Esophagus muscularis mucosa (tissue), 4 donors: Measurements from ENCODE around the gene WWOX.

Experiments used
- EP300 ChIP-seq: sonication (generic); formaldehyde crosslinking; IDR thresholded peaks from one replicate; pipeline ENCODE4 v1.6.1; 2017; ENCODE audit warnings: antibody characterized with exemption
- POLR2A ChIP-seq: fragments of 450-650 bp; IDR thresholded peaks from one replicate; pipeline ENCODE4 v1.6.1; 2017; ENCODE audit warnings: antibody characterized with exemption, moderate library complexity, mild to moderate bottlenecking, low read depth
- POLR2AphosphoS5 ChIP-seq, 2 donors: sonication (generic); formaldehyde crosslinking; IDR thresholded peaks; one replicate each; pipeline ENCODE4 v1.6.1; 2017; ENCODE audit warnings: antibody characterized with exemption in 2 of 2
- TF ChIP-seq, protein P1 (sequence below), 3 experiments: fragments of 200-600 bp in 2 of 3; fragments of 450-650 bp in 1 of 3; sonication (generic) in 2 of 3; IDR thresholded peaks; one replicate each; pipeline ENCODE4 v1.5.1; 2017 to 2019; ENCODE audit warnings: antibody characterized with exemption in 3 of 3, mild to moderate bottlenecking in 2 of 3, moderate library complexity in 1 of 3

DNA sequence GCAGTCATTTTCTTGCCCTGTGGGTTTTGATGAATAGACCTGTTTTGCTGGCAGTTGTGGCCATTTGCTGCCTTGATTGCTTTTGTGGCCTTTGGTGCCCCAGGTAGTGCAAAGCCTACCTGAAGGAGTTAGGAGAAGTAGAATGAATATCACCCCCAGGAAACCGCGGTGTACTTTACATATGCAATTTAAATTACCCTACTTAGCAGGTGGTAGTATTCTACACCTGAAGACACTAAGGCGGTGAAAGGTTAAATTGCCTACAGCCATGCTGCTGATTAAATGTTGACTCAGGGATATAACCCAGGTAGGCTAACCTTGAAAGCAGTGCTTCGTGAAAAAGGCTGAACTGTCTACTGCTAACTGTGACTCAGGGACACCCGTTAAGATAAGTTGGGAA, 27.2 kb upstream of the WWOX start:
- TF ChIP-seq, protein P1, sequence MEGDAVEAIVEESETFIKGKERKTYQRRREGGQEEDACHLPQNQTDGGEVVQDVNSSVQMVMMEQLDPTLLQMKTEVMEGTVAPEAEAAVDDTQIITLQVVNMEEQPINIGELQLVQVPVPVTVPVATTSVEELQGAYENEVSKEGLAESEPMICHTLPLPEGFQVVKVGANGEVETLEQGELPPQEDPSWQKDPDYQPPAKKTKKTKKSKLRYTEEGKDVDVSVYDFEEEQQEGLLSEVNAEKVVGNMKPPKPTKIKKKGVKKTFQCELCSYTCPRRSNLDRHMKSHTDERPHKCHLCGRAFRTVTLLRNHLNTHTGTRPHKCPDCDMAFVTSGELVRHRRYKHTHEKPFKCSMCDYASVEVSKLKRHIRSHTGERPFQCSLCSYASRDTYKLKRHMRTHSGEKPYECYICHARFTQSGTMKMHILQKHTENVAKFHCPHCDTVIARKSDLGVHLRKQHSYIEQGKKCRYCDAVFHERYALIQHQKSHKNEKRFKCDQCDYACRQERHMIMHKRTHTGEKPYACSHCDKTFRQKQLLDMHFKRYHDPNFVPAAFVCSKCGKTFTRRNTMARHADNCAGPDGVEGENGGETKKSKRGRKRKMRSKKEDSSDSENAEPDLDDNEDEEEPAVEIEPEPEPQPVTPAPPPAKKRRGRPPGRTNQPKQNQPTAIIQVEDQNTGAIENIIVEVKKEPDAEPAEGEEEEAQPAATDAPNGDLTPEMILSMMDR (IDR thresholded peaks at IDR 0.05), result no peak
- no peak for TF ChIP-seq POLR2A
- no peak for TF ChIP-seq EP300
- no peak for TF ChIP-seq POLR2AphosphoS5 (IDR thresholded peaks at IDR 0.05)
